GM12878 (cell line): ENCODE measurements around the gene CRHR2. TPM values are rescaled to one million over a fixed set of nuclear protein-coding genes. Genes with fewer than 3 reads are reported as not detected.

Source experiments
- ATAC-seq: fragments of 200-7000 bp; cut with Tn5 transposase; 3 replicates; pipeline ENCODE4 v1.9.1; 2020; ENCODE audit warnings: mild to moderate bottlenecking, moderate library complexity
- BruUV-seq: library from RNA; stranded (reverse); fragments of 400-500 nt; replicated peaks from 2 replicates; lab custom pipeline; 2021; lab: Mats Ljungman, UMichigan
- CTCF ChIA-PET: fragments of 300-600 bp; sonication (Branson Sonifier 250); formaldehyde crosslinking; extraction: SDS; loops from one replicate; lab custom pipeline; 2021; ENCODE audit warnings: inconsistent platforms; lab: Yijun Ruan, JAX
- POLR2A ChIA-PET: fragments of 350-600 bp; formaldehyde crosslinking; extraction: SDS; loops from one replicate; lab custom pipeline; 2021; ENCODE audit warnings: inconsistent platforms; lab: Charles Lee
- RAD21 ChIA-PET: fragments of 300-600 bp; sonication (Branson Sonifier 250); formaldehyde crosslinking; loops from one replicate; lab custom pipeline; 2023; ENCODE audit warnings: antibody characterized with exemption; ENCODE audit not compliant: unreplicated experiment; lab: Charles Lee
- SMC1A ChIA-PET: fragments of 300-600 bp; sonication (Branson Sonifier 250); formaldehyde crosslinking; loops from one replicate; lab custom pipeline; 2023; ENCODE audit not compliant: unreplicated experiment, uncharacterized antibody; lab: Charles Lee
- DNase-seq: peaks from one replicate; pipeline ENCODE4 v3.0.0-alpha.2; 2011; ENCODE audit warnings: low read depth, low spot score
- FAIRE-seq: peaks from 3 replicates; lab custom pipeline; 2011; peaks lifted over from hg19 to GRCh38; lab: Jason Lieb, UNC
- H2AFZ ChIP-seq: 2 replicates; pipeline ENCODE4 v1.6.0; 2011; ENCODE audit warnings: low read depth, low read length, control low read depth; ENCODE audit not compliant: control insufficient read depth
- H3K27ac ChIP-seq: 2 replicates; pipeline ENCODE4 v1.5.1; 2011; ENCODE audit warnings: control low read depth; ENCODE audit not compliant: control insufficient read depth, insufficient read depth
- H3K27me3 ChIP-seq, 2 experiments: replicated peaks in 1 of 2; 2 replicates each; pipeline versions ENCODE4 v1.6.0 to v1.6.1; 2011; ENCODE audit warnings: low read length in 1 of 2; ENCODE audit not compliant: control insufficient read depth in 2 of 2, insufficient read depth in 2 of 2
- H3K36me3 ChIP-seq, 2 experiments: 2 replicates each; pipeline ENCODE4 v1.5.1; 2011; ENCODE audit warnings: low read length in 1 of 2; ENCODE audit not compliant: control insufficient read depth in 2 of 2, insufficient read depth in 2 of 2
- H3K4me1 ChIP-seq: 2 replicates; pipeline ENCODE4 v1.6.1; 2011; ENCODE audit warnings: mild to moderate bottlenecking, low read length, moderate library complexity, mixed read lengths; ENCODE audit not compliant: control insufficient read depth, insufficient read depth
- H3K4me2 ChIP-seq: 2 replicates; pipeline ENCODE4 v1.6.0; 2011; ENCODE audit warnings: control low read depth; ENCODE audit not compliant: control insufficient read depth, insufficient read depth
- H3K4me3 ChIP-seq: fragments of 200-600 bp; sonication (generic); 2 replicates; pipeline ENCODE4 v1.5.1; 2016
- H3K79me2 ChIP-seq: 2 replicates; pipeline ENCODE4 v1.6.0; 2011; ENCODE audit warnings: low read length; ENCODE audit not compliant: control insufficient read depth, insufficient read depth
- H3K9ac ChIP-seq: 2 replicates; pipeline ENCODE4 v1.8.0; 2011; ENCODE audit warnings: low read length, control low read depth, mixed read lengths; ENCODE audit not compliant: control insufficient read depth, insufficient read depth
- H3K9me3 ChIP-seq: replicated peaks from 3 replicates; pipeline ENCODE4 v1.5.1; 2011; ENCODE audit warnings: mild to moderate bottlenecking, low read length; ENCODE audit not compliant: control insufficient read depth, insufficient read depth
- H4K20me1 ChIP-seq: 2 replicates; pipeline ENCODE4 v1.6.0; 2011; ENCODE audit not compliant: control insufficient read depth, insufficient read depth
- ATF3 ChIP-seq: IDR thresholded peaks from 2 replicates; pipeline ENCODE4 v1.6.1; 2011; ENCODE audit warnings: low read depth, mild to moderate bottlenecking, low read length, moderate library complexity, borderline replicate concordance; ENCODE audit errors: extremely low read depth
- ATF7 ChIP-seq: fragments of 450-650 bp; IDR thresholded peaks from 2 replicates; pipeline ENCODE4 v1.6.1; 2016; ENCODE audit warnings: low read depth, mild to moderate bottlenecking
- ETV6 ChIP-seq, 2 experiments: fragments of 450-650 bp in 1 of 2; IDR thresholded peaks in 1 of 2; conservative IDR thresholded peaks in 1 of 2; 2 replicates each; pipeline ENCODE4 v1.6.1; 2014; ENCODE audit warnings: antibody characterized with exemption in 1 of 2, borderline replicate concordance in 1 of 2, low read depth in 1 of 2, mild to moderate bottlenecking in 1 of 2, moderate library complexity in 1 of 2
- KDM1A ChIP-seq: fragments of 200-600 bp; sonication (generic); IDR thresholded peaks from 2 replicates; pipeline ENCODE4 v1.6.1; 2016; ENCODE audit warnings: borderline replicate concordance
- MEF2B ChIP-seq: fragments of 450-650 bp; IDR thresholded peaks from 2 replicates; pipeline ENCODE4 v1.6.1; 2018; ENCODE audit warnings: mild to moderate bottlenecking, moderate library complexity; ENCODE audit not compliant: partially characterized antibody, poor library complexity, severe bottlenecking
- PRDM15 ChIP-seq: fragments of 450-650 bp; formaldehyde crosslinking; IDR thresholded peaks from 2 replicates; pipeline ENCODE4 v1.4.0; 2020; ENCODE audit warnings: mild to moderate bottlenecking, moderate library complexity
- RAD51 ChIP-seq: fragments of 450-650 bp; IDR thresholded peaks from 2 replicates; pipeline ENCODE4 v1.6.1; 2016; ENCODE audit warnings: moderate library complexity, mild to moderate bottlenecking, inconsistent platforms
- SIN3A ChIP-seq: IDR thresholded peaks from 2 replicates; pipeline ENCODE4 v1.6.1; 2012; ENCODE audit warnings: low read depth, low read length, improper control_type of control experiment
- SKIL ChIP-seq: fragments of 450-650 bp; IDR thresholded peaks from 2 replicates; pipeline ENCODE4 v1.6.1; 2017; ENCODE audit warnings: mild to moderate bottlenecking, low read depth, inconsistent platforms; ENCODE audit not compliant: poor library complexity, severe bottlenecking
- WRNIP1 ChIP-seq: IDR thresholded peaks from 2 replicates; pipeline ENCODE4 v1.6.1; 2011; ENCODE audit warnings: low read depth, low read length, improper control_type of control experiment, borderline replicate concordance
- ZBTB33 ChIP-seq: fragments of 450-650 bp; IDR thresholded peaks from 2 replicates; pipeline ENCODE4 v1.6.1; 2017; ENCODE audit warnings: mild to moderate bottlenecking
- ZNF274 ChIP-seq: IDR thresholded peaks from one replicate; pipeline ENCODE4 v1.8.0; 2011; ENCODE audit not compliant: insufficient read length, insufficient read depth
- ZZZ3 ChIP-seq: IDR thresholded peaks from 2 replicates; pipeline ENCODE4 v1.6.1; 2011; ENCODE audit warnings: low read depth; ENCODE audit not compliant: control insufficient read depth, insufficient read length
- WGBS: methylation state at CpG from one replicate; pipeline ENCODE4 v1.1.6; 2016; ENCODE audit warnings: low lambda C conversion rate; ENCODE audit not compliant: insufficient replicate concordance, insufficient coverage; ENCODE audit errors: missing lambda C conversion rate; 5-methylcytosine and 5-hydroxymethylcytosine counted together
- in situ Hi-C: fragments of 300-500 bp; cut with MboI; formaldehyde crosslinking; loops from 9 replicates; pipeline ENCODE4 v1.14.3; 2018; ENCODE audit warnings: mixed read lengths
- intact Hi-C: fragments of 100-400 bp; cut with micrococcal nuclease; formaldehyde crosslinking; loops from one replicate; pipeline ENCODE4 v1.14.2; 2022; ENCODE audit not compliant: unreplicated experiment
- polyA plus RNA-seq, 11 experiments: library from polyadenylated mRNA; depleted of rRNA in 4 of 11; unstranded in 6 of 11; stranded (reverse) in 5 of 11; fragments of >200 nt; fragmentation: Nextera tagmentation in 4 of 11; fragmentation: Illumina TruSeq in 1 of 11; extraction: Ambion mirVana in 4 of 11; extraction: Trizol in 1 of 11; gene quantifications; 1 replicate in 1 of 11; 2 replicates in 10 of 11; pipeline versions ENCODE4 v1.2.1 to v1.2.3, GENCODE V29; 2011 to 2016; ENCODE audit warnings: inconsistent platforms in 2 of 11, missing spikeins in 2 of 11, low read depth in 1 of 11
- total RNA-seq, 4 experiments: library from RNA; depleted of rRNA in 3 of 4; stranded (reverse); fragments of >200 nt in 3 of 4; fragmentation: Illumina TruSeq in 1 of 4; extraction: Trizol in 1 of 4; gene quantifications; 2 replicates each; pipeline versions ENCODE4 v1.2.1 to v1.2.3, GENCODE V29; 2013 to 2021

CRHR2 gene
- total and polyA plus RNA-seq, 10 of the 15 experiments (the other 5 are each of a cell fraction or from before 2014, with no cell fraction given): not detected

- no peak for TF ChIP-seq ETV6 (conservative IDR thresholded peaks at IDR 0.05 in 1 of 2, IDR thresholded peaks at IDR 0.05 in 1 of 2; ENCODE audit: borderline replicate concordance in 1 of 2, low read depth in 1 of 2)
These were observed 36.6 kb downstream of the CRHR2 start (continued) for GRCh38 chr7:30645661-30646060.

- DNase-seq (no peak), FAIRE-seq (no peak)
- Histone ChIP-seq H3K4me2 (no peak overlapping the region), H3K27me3 (no peaks in the 10 kb centered on the region), H3K36me3 (peaks cover 2 to 4% of the 10 kb centered on the region in 2 experiments; a peak in 2 of 4 replicates), H3K27ac (no peak overlapping the region), H4K20me1 (no peaks in the 10 kb centered on the region), H3K4me3 (no peak overlapping the region), H3K79me2 (no peaks in the 10 kb centered on the region), H3K9ac (no peak overlapping the region), H3K4me1 (no peaks in the 10 kb centered on the region), H2AFZ (no peak overlapping the region), H3K9me3 (no peaks in the 10 kb centered on the region)
- ChIA-PET SMC1A (no interaction called here), RAD21 (no interaction called here), POLR2A (no interaction called here)
- intact Hi-C loops: no loop called here
- 96% methylated on average over 4 of the region's 4 CpGs for whole genome bisulfite sequencing
- in situ Hi-C loops: no loop called here
- TF ChIP-seq ZZZ3: no peak
- no peak for TF ChIP-seq MEF2B
- TF ChIP-seq ZBTB33: no peak
- TF ChIP-seq ATF3: no peak
- TF ChIP-seq ATF7: no peak
- no peak for TF ChIP-seq ZNF274
- no peak for TF ChIP-seq RAD51
- no peak for TF ChIP-seq KDM1A
- TF ChIP-seq SKIL: no peak
- no peak for TF ChIP-seq WRNIP1
- no peak for TF ChIP-seq SIN3A
- TF ChIP-seq PRDM15 (CRISPR knock-in tag): no peak
- TF ChIP-seq, all 136 proteins: peak for 0
- CTCF ChIA-PET: interaction anchor here (1.1 kb wide), 1 partner anchor 26 kb away, joined by 3 read pairs; no protein-coding TSS in a partner anchor
- ATAC-seq: no peak
- BruUV-seq: no TSS peak
These were observed 37.8 kb downstream of the CRHR2 start for GRCh38 chr7:30644286-30644955.
